Measurements from ENCODE around the gene PDE1A. TPM values are rescaled to one million over a fixed set of nuclear protein-coding genes. Genes with fewer than 3 reads are reported as not detected.
A peak's percentile ranks its signal among the peaks of the same experiment; 100 is the strongest.

Gene PDE1A
- total and polyA plus RNA-seq, 2 of the 13 experiments (the other 11 are each of a cell fraction or from before 2014, with no cell fraction given), result not detected

DNA sequence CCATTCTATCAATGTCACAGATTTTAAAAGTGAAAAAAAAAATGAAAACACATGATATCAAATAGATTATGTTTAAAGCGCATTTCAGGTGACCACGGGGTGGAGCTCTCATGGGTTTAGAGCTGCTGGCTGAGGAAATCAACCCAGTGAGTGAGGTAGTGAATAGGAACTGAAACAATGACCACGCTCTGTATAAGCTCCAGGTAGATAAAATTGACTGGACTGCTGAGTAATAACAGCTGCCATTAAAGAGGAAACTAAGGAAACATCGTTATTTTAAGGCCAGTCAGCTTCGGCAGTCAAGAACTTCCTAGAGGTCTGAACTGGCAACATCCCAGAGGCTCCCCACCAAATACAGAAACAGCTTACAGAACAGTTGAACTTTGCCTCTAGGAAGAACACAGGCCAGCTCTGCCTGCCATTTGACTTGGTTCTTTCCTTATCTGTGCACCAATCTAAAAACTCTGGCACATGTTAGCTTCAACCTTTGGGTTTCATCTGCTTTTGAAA lies 185.9 kb downstream of the PDE1A start:
- WGBS (ENCODE audit: low lambda C conversion rate), result 1% methylated on average over 5 of the region's 5 CpGs
- H3K36me3 ChIP-seq (replicated peaks in 1 of 2; ENCODE audit: control insufficient read depth in 1 of 2, insufficient read depth in 2 of 2, low read length in 2 of 2), result no peaks in the 10 kb centered on the region
- no peaks in the 10 kb centered on the region for H4K20me1 ChIP-seq (ENCODE audit: insufficient read depth, low read length)
- H3K4me3 ChIP-seq (replicated peaks in 1 of 3; ENCODE audit: insufficient read depth in 1 of 3, low read depth in 2 of 3, low read length in 3 of 3), result peak overlapping the region in 2 of 3 experiments; percentile 4 to 6; a peak in 2 of 6 replicates
- ATAC-seq, result peak; percentile 99
- peak overlapping the region; percentile 97 for H2AFZ ChIP-seq (ENCODE audit: low read length)
- H3K27ac ChIP-seq (ENCODE audit: extremely low read length, insufficient read depth, low read length), result no peak overlapping the region
- POLR2A ChIA-PET, result no interaction called here
- H3K9ac ChIP-seq (ENCODE audit: insufficient read depth, low read depth, low read length), result peak overlapping the region; percentile 24; the same call in 1 of the 2 replicates
- peak; percentile 55 for DNase-seq (ENCODE audit: low spot score)
- peak overlapping the region; percentile 77 for H3K4me2 ChIP-seq (ENCODE audit: low read depth, low read length)
- CTCF ChIA-PET (ENCODE audit: low intra/inter-chr PET ratio, low total read pairs), result interaction anchor here (1.2 to 2.8 kb wide), 2 partner anchors 407 to 409 kb away, joined by 4 to 31 read pairs; no protein-coding TSS in a partner anchor
- peak; percentile 93 for FAIRE-seq
- BruUV-seq (replicated peaks), result no TSS peak
- H3K9me3 ChIP-seq (ENCODE audit: low read length), result no peaks in the 10 kb centered on the region
- H3K79me2 ChIP-seq (ENCODE audit: insufficient read depth, low read length), result no peaks in the 10 kb centered on the region
- no peaks in the 10 kb centered on the region for H3K27me3 ChIP-seq (ENCODE audit: control insufficient read depth in 1 of 2, insufficient read depth in 2 of 2, low read length in 2 of 2)
- intact Hi-C loops (cut with micrococcal nuclease; ENCODE audit: unreplicated experiment) (loop anchor here (1.0 to 2.0 kb wide), 2 partner anchors 54 to 408 kb away; no protein-coding TSS in a partner anchor), in situ Hi-C loops (cut with HindIII; ENCODE audit: extremely low pct_ligation_motif_present, low pct_unique_long_range_greater_than_20kb) (loop anchor here (5.0 kb wide), 1 partner anchor 411 kb away; no protein-coding TSS in a partner anchor)
- H3K4me1 ChIP-seq (ENCODE audit: insufficient read depth, low read length), result peaks cover 7% of the 10 kb centered on the region
- TF ChIP-seq ISL2 (CRISPR knock-in tag; IDR thresholded peaks at IDR 0.05) (no peak), SP140L (CRISPR knock-in tag; IDR thresholded peaks at IDR 0.05; ENCODE audit: borderline replicate concordance) (no peak), TMF1 (CRISPR knock-in tag; IDR thresholded peaks at IDR 0.05; ENCODE audit: low read depth) (no peak), ZNF891 (CRISPR knock-in tag; IDR thresholded peaks at IDR 0.05) (no peak), EHMT2 (IDR thresholded peaks at IDR 0.05; ENCODE audit: borderline replicate concordance, low read depth, low read length) (peak; percentile 76; the same call in 1 of the 2 replicates), BCL6 (CRISPR knock-in tag; IDR thresholded peaks at IDR 0.05) (peak; percentile 41; the same call in 1 of the 2 replicates), TOPORS (CRISPR knock-in tag; IDR thresholded peaks at IDR 0.05) (no peak), IRX3 (CRISPR knock-in tag; IDR thresholded peaks at IDR 0.05; ENCODE audit: borderline replicate concordance, low read depth) (no peak), ZSCAN22 (CRISPR knock-in tag; IDR thresholded peaks at IDR 0.05) (no peak), ZNF121 (CRISPR knock-in tag; IDR thresholded peaks at IDR 0.05) (no peak), ZNF766 (CRISPR knock-in tag; IDR thresholded peaks at IDR 0.05; ENCODE audit: borderline replicate concordance) (no peak), ELF3 (CRISPR knock-in tag; IDR thresholded peaks at IDR 0.05) (0 out of 2 replicates have a peak, but pooled peaks have one; percentile 10), ZNF432 (CRISPR knock-in tag; IDR thresholded peaks at IDR 0.05; ENCODE audit: borderline replicate concordance) (no peak), CREM (IDR thresholded peaks at IDR 0.05) (no peak), CREM (CRISPR knock-in tag; IDR thresholded peaks at IDR 0.05) (no peak), TEAD2 (CRISPR knock-in tag; IDR thresholded peaks at IDR 0.05) (no peak; the same call in 1 of the 2 replicates), NFKB2 (CRISPR knock-in tag; IDR thresholded peaks at IDR 0.05; ENCODE audit: borderline replicate concordance) (no peak), NFE2L2 (IDR thresholded peaks at IDR 0.05; ENCODE audit: low read length) (no peak), ZNF143 (CRISPR knock-in tag; IDR thresholded peaks at IDR 0.05) (no peak), E2F2 (CRISPR knock-in tag; IDR thresholded peaks at IDR 0.05; ENCODE audit: borderline replicate concordance) (0 out of 2 replicates have a peak, but pooled peaks have one; percentile 51), ZNF792 (CRISPR knock-in tag; IDR thresholded peaks at IDR 0.05) (no peak)
- TF ChIP-seq, protein P1, sequence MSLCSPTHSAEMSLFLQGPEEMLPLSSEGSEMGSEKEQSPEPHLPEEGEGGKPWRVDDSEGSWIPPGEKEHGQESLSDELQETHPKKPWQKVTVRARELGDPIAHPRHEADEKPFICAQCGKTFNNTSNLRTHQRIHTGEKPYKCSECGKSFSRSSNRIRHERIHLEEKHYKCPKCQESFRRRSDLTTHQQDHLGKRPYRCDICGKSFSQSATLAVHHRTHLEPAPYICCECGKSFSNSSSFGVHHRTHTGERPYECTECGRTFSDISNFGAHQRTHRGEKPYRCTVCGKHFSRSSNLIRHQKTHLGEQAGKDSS (CRISPR knock-in tag; IDR thresholded peaks at IDR 0.05; ENCODE audit: borderline replicate concordance, low read depth), result no peak
- TF ChIP-seq, protein P2, sequence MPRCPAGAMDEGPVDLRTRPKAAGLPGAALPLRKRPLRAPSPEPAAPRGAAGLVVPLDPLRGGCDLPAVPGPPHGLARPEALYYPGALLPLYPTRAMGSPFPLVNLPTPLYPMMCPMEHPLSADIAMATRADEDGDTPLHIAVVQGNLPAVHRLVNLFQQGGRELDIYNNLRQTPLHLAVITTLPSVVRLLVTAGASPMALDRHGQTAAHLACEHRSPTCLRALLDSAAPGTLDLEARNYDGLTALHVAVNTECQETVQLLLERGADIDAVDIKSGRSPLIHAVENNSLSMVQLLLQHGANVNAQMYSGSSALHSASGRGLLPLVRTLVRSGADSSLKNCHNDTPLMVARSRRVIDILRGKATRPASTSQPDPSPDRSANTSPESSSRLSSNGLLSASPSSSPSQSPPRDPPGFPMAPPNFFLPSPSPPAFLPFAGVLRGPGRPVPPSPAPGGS (CRISPR knock-in tag; IDR thresholded peaks at IDR 0.05), result no peak
- TF ChIP-seq, protein P3, sequence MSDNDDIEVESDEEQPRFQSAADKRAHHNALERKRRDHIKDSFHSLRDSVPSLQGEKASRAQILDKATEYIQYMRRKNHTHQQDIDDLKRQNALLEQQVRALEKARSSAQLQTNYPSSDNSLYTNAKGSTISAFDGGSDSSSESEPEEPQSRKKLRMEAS (IDR thresholded peaks at IDR 0.05), result peak; percentile 51; the same call in 1 of the 2 replicates

Measured in HepG2 (cell line).